CD4-positive, alpha-beta T cell treated with Interleukin-2 at 100 ng/mL for 4 hours (primary cell): Measurements from ENCODE around the gene PLPP6.

Experiments used
- DNase-seq: peaks from one replicate; pipeline ENCODE4 v3.0.0-alpha.2; 2020; ENCODE audit warnings: low spot score

The PLPP6 gene

GRCh38 chr9:4700091-4700490, 38.0 kb downstream of the PLPP6 start:
- DNase-seq = no peak

- DNase-seq = no peak
These were observed 38.8 kb downstream of the PLPP6 start for GRCh38 chr9:4700932-4701331.

GRCh38 chr9:4701526-4701925, 39.4 kb downstream of the PLPP6 start:
- DNase-seq = no peak

GRCh38 chr9:4704129-4704528, 42.0 kb downstream of the PLPP6 start:
- DNase-seq = no peak

- no peak for DNase-seq
These were observed 43.9 kb downstream of the PLPP6 start for GRCh38 chr9:4706021-4706420.

- no peak for DNase-seq
These were observed 45.0 kb downstream of the PLPP6 start for GRCh38 chr9:4706971-4707622.

GRCh38 chr9:4709380-4709779, 47.3 kb downstream of the PLPP6 start:
- no peak for DNase-seq

GRCh38 chr9:4713849-4714248, 51.8 kb downstream of the PLPP6 start:
- no peak for DNase-seq

- DNase-seq = no peak
These were observed 52.3 kb downstream of the PLPP6 start for GRCh38 chr9:4714266-4715016.
